ENCODE results near the gene PPAT.
"Not testable (repeated sequence)": the region's sequence is repeated elsewhere in the genome, so short reads cannot be mapped to it uniquely, and the experiment has no call there.

PPAT gene

GRCh38 chr4:56374956-56375355 lies 60.5 kb downstream of the PPAT start:
- DNase-seq = no peak

- DNase-seq = no peak
Measured at GRCh38 chr4:56372774-56373173, 62.6 kb downstream of the PPAT start.

- DNase-seq = no peak
Measured at GRCh38 chr4:56371426-56372220, 63.8 kb downstream of the PPAT start.

GRCh38 chr4:56370377-56370776 lies 65.0 kb downstream of the PPAT start:
- DNase-seq = no peak

- not testable (repeated sequence) for DNase-seq
Measured at GRCh38 chr4:56362981-56363380, 72.4 kb downstream of the PPAT start.

GRCh38 chr4:56360071-56360470 lies 75.3 kb downstream of the PPAT start:
- DNase-seq = no peak

- DNase-seq = no peak
Measured at GRCh38 chr4:56356650-56357049, 78.8 kb downstream of the PPAT start.

- DNase-seq = no peak
Measured at GRCh38 chr4:56348576-56348975, 86.8 kb downstream of the PPAT start.

GRCh38 chr4:56345458-56345857 lies 90.0 kb downstream of the PPAT start:
- no peak for DNase-seq

Data from suppressor macrophage treated with lipopolysaccharide for 4 hours (primary cell).